ENCODE data around the gene COX4I1. TPM values are rescaled to one million over a fixed set of nuclear protein-coding genes. Genes with fewer than 3 reads are reported as not detected.

COX4I1 gene
- total and polyA plus RNA-seq, 10 of the 15 experiments (the other 5 are each of a cell fraction or from before 2014, with no cell fraction given): 480 to 1,889 (median 872) TPM

DNA sequence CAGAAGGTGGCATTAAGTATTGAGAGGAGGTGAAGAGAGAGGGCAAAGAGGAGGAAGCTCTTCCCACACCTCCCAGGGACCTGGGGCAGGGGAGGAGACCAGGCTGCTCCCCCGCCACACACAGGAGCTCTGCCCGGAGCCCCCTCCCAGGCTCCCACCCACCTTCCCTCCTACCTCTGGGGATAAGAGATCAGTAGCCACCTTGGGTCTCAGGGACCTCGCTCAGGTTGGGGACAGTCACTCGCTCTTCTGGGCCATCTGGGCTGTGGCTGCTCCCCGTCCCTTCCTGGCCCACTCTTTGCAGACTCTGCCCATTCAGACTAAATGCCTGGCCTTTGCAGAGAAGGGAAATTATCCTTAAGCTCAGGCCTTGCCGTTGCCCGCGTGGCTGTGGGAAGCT, 33.7 kb upstream of the COX4I1 start:
- CTCF ChIA-PET: no interaction called here
- intact Hi-C loops (cut with micrococcal nuclease; ENCODE audit: unreplicated experiment): no loop called here

GRCh38 chr16:85767531-85767930, 32.0 kb upstream of the COX4I1 start:
- ChIA-PET SMC1A (ENCODE audit: uncharacterized antibody, unreplicated experiment) (no interaction called here), POLR2A (no interaction called here), CTCF (interaction anchor here (1.2 kb wide), 1 partner anchor 8 kb away, joined by 4 read pairs; no protein-coding TSS in a partner anchor), RAD21 (ENCODE audit: unreplicated experiment) (interaction anchor here (0.6 kb wide), 1 partner anchor 9 kb away, joined by 5 read pairs; no protein-coding TSS in a partner anchor)
- Histone ChIP-seq H3K27me3 (replicated peaks in 1 of 2; ENCODE audit: control insufficient read depth in 2 of 2, insufficient read depth in 2 of 2, low read length in 1 of 2) (no peaks in the 10 kb centered on the region), H2AFZ (ENCODE audit: control insufficient read depth, low read depth, low read length) (no peak overlapping the region), H3K9ac (ENCODE audit: control insufficient read depth, insufficient read depth, low read length) (no peak overlapping the region), H3K36me3 (ENCODE audit: control insufficient read depth in 2 of 2, insufficient read depth in 2 of 2, low read length in 1 of 2) (no peaks in the 10 kb centered on the region), H3K9me3 (replicated peaks; ENCODE audit: control insufficient read depth, insufficient read depth, low read length) (no peaks in the 10 kb centered on the region), H3K4me3 (no peak overlapping the region), H3K79me2 (ENCODE audit: control insufficient read depth, insufficient read depth, low read length) (no peaks in the 10 kb centered on the region), H4K20me1 (ENCODE audit: control insufficient read depth, insufficient read depth) (no peaks in the 10 kb centered on the region), H3K27ac (ENCODE audit: control insufficient read depth, insufficient read depth) (no peak overlapping the region), H3K4me2 (ENCODE audit: control insufficient read depth, insufficient read depth) (no peak overlapping the region), H3K4me1 (ENCODE audit: control insufficient read depth, insufficient read depth, low read length) (no peaks in the 10 kb centered on the region)
- FAIRE-seq (no peak), DNase-seq (ENCODE audit: low read depth, low spot score) (no peak), ATAC-seq (no peak)
- no TSS peak for BruUV-seq (replicated peaks)
- intact Hi-C loops (cut with micrococcal nuclease; ENCODE audit: unreplicated experiment): no loop called here
- in situ Hi-C loops (cut with MboI): no loop called here
- WGBS (ENCODE audit: insufficient coverage, insufficient replicate concordance, low lambda C conversion rate, missing lambda C conversion rate): 78% methylated on average over 8 of the region's 8 CpGs
- TF ChIP-seq CREB1 (IDR thresholded peaks at IDR 0.05; ENCODE audit: low read depth) (no peak), IKZF1 (conservative IDR thresholded peaks at IDR 0.05) (no peak), BCL3 (IDR thresholded peaks at IDR 0.05; ENCODE audit: borderline replicate concordance, insufficient read depth, low read depth, low read length, poor library complexity, severe bottlenecking) (no peak)
- TF ChIP-seq, protein P1, sequence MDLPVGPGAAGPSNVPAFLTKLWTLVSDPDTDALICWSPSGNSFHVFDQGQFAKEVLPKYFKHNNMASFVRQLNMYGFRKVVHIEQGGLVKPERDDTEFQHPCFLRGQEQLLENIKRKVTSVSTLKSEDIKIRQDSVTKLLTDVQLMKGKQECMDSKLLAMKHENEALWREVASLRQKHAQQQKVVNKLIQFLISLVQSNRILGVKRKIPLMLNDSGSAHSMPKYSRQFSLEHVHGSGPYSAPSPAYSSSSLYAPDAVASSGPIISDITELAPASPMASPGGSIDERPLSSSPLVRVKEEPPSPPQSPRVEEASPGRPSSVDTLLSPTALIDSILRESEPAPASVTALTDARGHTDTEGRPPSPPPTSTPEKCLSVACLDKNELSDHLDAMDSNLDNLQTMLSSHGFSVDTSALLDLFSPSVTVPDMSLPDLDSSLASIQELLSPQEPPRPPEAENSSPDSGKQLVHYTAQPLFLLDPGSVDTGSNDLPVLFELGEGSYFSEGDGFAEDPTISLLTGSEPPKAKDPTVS (IDR thresholded peaks at IDR 0.05; ENCODE audit: low read depth, low read length): no peak
- TF ChIP-seq, protein P2, sequence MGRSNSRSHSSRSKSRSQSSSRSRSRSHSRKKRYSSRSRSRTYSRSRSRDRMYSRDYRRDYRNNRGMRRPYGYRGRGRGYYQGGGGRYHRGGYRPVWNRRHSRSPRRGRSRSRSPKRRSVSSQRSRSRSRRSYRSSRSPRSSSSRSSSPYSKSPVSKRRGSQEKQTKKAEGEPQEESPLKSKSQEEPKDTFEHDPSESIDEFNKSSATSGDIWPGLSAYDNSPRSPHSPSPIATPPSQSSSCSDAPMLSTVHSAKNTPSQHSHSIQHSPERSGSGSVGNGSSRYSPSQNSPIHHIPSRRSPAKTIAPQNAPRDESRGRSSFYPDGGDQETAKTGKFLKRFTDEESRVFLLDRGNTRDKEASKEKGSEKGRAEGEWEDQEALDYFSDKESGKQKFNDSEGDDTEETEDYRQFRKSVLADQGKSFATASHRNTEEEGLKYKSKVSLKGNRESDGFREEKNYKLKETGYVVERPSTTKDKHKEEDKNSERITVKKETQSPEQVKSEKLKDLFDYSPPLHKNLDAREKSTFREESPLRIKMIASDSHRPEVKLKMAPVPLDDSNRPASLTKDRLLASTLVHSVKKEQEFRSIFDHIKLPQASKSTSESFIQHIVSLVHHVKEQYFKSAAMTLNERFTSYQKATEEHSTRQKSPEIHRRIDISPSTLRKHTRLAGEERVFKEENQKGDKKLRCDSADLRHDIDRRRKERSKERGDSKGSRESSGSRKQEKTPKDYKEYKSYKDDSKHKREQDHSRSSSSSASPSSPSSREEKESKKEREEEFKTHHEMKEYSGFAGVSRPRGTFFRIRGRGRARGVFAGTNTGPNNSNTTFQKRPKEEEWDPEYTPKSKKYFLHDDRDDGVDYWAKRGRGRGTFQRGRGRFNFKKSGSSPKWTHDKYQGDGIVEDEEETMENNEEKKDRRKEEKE (IDR thresholded peaks at IDR 0.05): no peak

More for the DNA sequence above, 33.7 kb upstream of the COX4I1 start:
- H3K9me3 ChIP-seq (replicated peaks; ENCODE audit: control insufficient read depth, insufficient read depth, low read length): no peaks in the 10 kb centered on the region
- SMC1A ChIA-PET (ENCODE audit: uncharacterized antibody, unreplicated experiment): no interaction called here
- H2AFZ ChIP-seq (ENCODE audit: control insufficient read depth, low read depth, low read length): no peak overlapping the region
- FAIRE-seq: no peak
- ATAC-seq: no peak
- H3K4me2 ChIP-seq (ENCODE audit: control insufficient read depth, insufficient read depth): no peak overlapping the region
- H4K20me1 ChIP-seq (ENCODE audit: control insufficient read depth, insufficient read depth): no peaks in the 10 kb centered on the region
- no peak for TF ChIP-seq MXI1 (IDR thresholded peaks at IDR 0.05; ENCODE audit: low read depth, low read length)
- no peak for TF ChIP-seq RAD51 (IDR thresholded peaks at IDR 0.05)
- TF ChIP-seq NFYB (IDR thresholded peaks at IDR 0.05; ENCODE audit: insufficient read depth, low read depth, low read length): no peak
- TF ChIP-seq CREB1 (IDR thresholded peaks at IDR 0.05; ENCODE audit: low read depth): no peak
- no peak for TF ChIP-seq MTA2 (IDR thresholded peaks at IDR 0.05; ENCODE audit: low read depth)
- no peak for TF ChIP-seq CREM (IDR thresholded peaks at IDR 0.05; ENCODE audit: low read depth)
- no peak for TF ChIP-seq SREBF2 (IDR thresholded peaks at IDR 0.05; ENCODE audit: low read length)
- TF ChIP-seq EP300 (IDR thresholded peaks at IDR 0.05; ENCODE audit: borderline replicate concordance in 1 of 2, control insufficient read depth in 1 of 2, low read depth in 2 of 2, low read length in 2 of 2): no peak
- no peak for TF ChIP-seq POU2F2 (IDR thresholded peaks at IDR 0.05; ENCODE audit: borderline replicate concordance, low read depth, low read length)
- TF ChIP-seq RELA (IDR thresholded peaks at IDR 0.05; ENCODE audit: borderline replicate concordance, partially characterized antibody): no peak
- TF ChIP-seq JUNB (IDR thresholded peaks at IDR 0.05): no peak
- no peak for TF ChIP-seq JUND (IDR thresholded peaks at IDR 0.05; ENCODE audit: low read depth, low read length)
- POLR2A ChIA-PET: no interaction called here
- no peaks in the 10 kb centered on the region for H3K27me3 ChIP-seq (replicated peaks in 1 of 2; ENCODE audit: control insufficient read depth in 2 of 2, insufficient read depth in 2 of 2, low read length in 1 of 2)
- no peak overlapping the region for H3K4me3 ChIP-seq
- H3K36me3 ChIP-seq (ENCODE audit: control insufficient read depth in 2 of 2, insufficient read depth in 2 of 2, low read length in 1 of 2): no peaks in the 10 kb centered on the region
- RAD21 ChIA-PET (ENCODE audit: unreplicated experiment): no interaction called here
- no peak for DNase-seq (ENCODE audit: low read depth, low spot score)
- no peak overlapping the region for H3K27ac ChIP-seq (ENCODE audit: control insufficient read depth, insufficient read depth)
- no peak overlapping the region for H3K9ac ChIP-seq (ENCODE audit: control insufficient read depth, insufficient read depth, low read length)
- no TSS peak for BruUV-seq (replicated peaks)
- H3K79me2 ChIP-seq (ENCODE audit: control insufficient read depth, insufficient read depth, low read length): no peaks in the 10 kb centered on the region
- no peaks in the 10 kb centered on the region for H3K4me1 ChIP-seq (ENCODE audit: control insufficient read depth, insufficient read depth, low read length)
- 46% methylated on average over 8 of the region's 8 CpGs for WGBS (ENCODE audit: insufficient coverage, insufficient replicate concordance, low lambda C conversion rate, missing lambda C conversion rate)
- in situ Hi-C loops (cut with MboI): no loop called here

All from GM12878 (cell line).